NCI-H748 treated with DMSO at 0.1 percent for 48 hours (cell line): ENCODE measurements around the gene CORO7.

Source experiments
- DNase-seq: peaks from one replicate; lab custom pipeline; 2025; lab: John Stamatoyannopoulos, UW

CORO7 gene

DNA sequence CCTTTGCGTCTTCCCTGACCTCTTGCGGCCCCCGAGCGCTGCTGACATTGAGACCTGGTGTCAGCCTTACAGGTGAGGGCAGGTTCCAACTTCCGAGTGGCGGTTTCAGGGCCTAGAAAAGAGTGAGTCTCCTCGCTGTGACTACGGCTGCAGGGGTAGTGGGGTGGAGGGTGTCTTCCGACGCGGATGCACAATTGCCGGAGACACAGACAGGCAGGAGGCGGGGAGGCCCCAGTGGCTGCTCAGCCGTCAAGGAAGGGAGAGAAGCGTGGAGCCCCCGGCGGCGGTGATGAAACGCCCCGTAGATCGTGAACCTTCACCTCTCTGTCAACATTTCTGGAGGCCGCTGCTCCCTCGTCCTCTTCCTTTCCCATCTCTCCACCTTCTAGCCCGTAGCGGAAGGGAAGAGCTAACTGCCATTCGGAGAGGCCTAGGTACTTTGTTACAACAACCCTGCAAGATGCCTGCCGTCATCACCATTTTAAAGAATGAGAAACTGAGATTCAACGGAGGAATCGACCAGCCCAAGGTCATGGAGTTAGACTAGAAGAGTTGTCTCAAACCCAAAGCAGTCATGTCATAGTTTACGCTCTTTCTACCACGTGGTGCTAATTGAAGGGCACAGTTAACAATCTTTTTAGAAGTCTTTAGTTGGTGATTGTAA lies 9.8 kb upstream of the CORO7 start:
- DNase-seq = no peak

DNA sequence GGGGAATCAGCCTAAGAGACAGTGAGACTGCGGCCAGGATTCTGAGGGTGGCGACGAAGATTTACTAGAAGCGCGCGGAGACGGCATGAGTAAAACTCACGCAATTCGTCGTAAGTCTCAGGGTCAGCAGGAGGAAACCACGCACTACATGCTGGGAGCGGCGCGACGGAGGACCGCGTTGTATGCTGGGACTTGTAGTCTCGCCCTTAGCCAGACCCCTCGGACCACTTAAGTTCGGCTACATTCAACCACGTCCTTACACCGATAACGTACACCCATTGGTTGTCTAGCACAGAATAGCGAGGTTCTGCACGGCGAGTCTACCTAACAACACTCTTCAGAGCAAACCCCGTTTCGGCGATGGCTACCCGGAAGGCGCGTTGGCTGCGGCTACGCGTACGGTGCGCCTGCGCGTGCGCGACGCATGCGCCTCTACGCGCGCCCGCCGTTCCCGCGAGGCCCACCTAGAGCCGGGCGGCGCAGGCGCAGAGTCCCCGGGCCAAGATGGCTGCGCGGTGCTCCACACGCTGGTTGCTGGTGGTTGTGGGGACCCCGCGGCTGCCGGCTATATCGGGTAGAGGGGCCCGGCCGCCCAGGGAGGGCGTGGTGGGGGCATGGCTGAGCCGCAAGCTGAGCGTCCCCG lies 9.1 kb upstream of the CORO7 start, which contains the start of gene DNAJA3:
Gene DNAJA3 (plus strand): TSS at position 491 of the 643 bp plus-strand sequence. CDS start 14 bp downstream, at position 505.
- peak; percentile 86 for DNase-seq

DNA sequence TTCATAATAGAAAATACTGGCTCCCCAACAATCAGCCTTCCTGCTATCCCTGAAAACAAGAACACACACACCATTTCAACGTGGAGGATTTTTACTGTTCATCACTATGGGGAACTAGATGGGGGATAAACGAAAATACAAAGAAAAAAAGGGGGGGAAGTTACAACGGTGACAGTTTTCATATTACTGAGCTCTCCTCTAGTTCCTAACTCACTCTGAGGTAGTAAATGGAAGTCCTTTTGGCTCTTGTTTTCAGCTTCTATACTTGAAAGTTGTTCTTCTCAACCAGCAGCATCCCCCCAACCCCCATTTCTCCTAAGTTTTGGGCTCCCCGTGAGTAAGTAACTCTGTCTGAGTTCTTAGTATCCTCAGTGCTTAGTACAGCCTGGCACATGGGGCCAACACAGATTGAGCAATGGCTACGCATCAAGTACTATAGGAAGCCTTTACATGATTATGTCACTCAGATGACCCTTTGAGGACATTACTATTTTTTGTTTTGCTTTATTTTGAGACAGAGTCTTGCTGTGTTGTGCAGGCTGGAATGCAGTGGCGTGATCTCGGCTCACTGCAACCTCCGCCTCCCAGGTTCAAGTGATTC lies 4.2 kb upstream of the CORO7 start:
- no peak for DNase-seq

DNA sequence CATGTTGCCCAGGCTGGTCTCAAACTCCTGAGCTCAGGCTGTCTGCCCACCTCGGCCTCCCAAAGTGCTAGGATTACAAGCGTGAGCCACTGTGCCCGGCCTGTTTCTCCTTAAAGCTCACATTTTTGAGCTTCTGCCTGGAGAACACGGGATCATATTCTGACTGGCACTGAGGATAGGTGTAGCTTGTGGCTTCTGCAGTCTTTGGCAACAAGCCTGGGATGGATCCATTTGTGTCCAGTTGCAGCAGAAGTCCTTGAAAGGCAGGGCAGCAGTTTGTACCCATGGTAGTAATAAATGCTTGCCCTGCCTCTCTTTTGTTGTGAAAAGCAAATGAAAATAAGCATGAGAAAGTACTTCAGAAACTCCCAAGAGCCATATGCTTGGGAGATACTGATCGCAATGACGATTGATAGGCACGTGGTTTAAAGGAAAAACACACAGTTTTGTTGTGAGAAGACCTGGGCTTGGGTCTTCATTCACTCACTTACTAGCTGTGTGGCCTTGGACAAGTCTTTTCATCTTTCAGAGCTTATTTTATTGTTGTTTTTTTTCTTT lies 3.1 kb upstream of the CORO7 start:
- no peak for DNase-seq

DNA sequence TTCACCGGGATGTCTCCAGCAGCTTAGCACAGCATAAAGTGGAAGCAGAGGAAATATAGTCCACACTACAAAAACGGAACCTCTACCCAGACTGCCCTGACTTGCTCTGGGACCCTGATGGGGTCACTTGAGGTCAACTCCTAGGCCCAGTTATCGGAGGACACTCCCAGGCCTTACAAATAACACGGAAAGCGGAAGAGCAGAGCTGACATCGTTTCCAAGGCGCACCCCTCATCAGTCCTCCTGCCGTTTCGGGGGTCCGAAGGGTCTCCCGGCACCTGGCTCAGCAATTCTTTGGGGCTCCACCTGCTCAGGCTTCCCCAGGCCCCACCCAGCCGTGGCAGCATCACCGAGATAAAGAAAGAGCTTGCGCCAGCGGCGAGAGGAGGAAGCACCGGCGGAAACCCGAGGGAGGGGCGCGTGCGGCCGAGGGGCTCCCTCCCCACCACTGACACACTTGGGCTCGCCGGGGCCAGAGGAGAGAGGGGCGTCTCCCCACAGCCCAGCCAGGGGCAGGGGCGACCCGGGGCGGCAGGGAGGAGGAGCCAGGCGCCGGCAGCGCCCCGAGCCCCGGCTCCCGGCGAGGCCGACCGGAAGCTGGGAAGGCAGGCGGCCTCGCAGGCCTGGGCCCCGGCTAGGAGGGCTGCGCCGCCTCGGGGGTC lies 727 bp downstream of the CORO7 start:
- DNase-seq = no peak

DNA sequence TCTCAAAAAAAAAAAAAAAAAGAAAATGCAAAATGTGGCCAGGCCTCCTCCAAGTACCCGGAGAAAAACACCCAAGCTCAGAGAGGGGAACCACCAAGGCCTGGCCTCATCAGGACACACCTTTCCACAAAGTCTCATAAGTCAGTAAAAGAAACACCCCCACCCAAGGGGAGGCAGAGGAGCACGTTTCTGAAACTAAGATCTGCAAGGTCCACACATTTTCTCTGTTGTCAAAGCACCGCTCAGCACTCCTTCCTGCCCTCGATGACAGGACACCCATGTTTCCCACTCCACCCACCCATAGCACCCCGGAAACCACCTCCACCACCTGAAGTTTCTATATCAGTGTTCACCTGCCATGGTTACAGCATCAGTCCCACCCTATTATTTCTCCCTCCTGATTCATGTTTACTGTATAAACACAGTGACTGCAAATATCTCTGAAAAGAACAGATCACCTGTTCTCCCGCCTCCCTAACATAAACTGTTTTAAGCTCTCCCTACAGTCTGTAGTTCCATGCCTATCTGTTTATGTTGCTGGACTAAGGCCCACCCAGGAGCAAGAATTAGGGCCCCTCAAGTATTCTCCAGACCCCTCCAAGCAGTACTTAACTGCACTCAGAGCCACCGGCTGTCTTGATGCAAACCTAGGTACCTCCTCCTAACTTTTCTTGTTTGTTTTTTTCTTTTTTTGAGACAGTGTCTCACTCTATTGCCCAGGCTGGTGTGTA lies 2.0 kb downstream of the CORO7 start:
- DNase-seq = no peak

DNA sequence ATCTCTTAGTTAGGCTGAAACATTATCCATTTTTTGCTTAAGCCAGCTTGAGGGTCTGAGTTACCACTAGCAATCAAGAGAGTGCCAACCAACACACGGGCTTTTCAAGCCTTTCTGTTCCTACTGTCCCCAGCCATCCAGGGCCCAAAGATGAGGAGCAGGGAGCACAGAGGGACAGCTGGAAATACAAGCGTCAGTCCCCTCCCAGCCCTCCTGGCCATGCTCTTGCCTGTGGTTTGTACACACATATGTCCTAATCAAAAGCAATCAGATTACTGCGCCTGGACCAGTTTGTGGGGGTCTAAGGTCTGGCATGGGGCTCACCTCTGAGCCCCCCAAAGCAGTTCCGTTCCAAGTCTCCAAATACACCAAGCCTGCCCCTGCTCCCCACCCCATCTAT lies 3.5 kb downstream of the CORO7 start:
- DNase-seq = no peak

DNA sequence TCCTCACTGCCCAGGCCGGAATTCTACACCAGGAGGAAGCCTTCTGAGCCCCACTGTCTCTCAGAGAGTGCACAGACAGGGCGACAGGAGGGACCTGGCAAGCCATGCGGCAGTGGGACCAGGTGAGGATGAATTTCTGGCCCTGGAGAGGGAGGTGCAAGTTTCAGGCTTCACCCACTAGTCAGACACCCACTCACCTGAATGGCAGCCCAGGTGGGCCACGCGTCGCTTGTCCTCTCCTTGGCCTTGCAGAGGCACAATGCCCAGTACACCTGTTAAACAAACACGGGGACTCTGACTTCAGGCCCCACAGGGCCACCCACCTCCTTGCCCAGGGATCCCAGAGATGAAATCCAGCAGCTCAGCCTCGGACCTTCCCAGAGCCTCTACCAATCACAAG lies 4.2 kb downstream of the CORO7 start:
- no peak for DNase-seq

DNA sequence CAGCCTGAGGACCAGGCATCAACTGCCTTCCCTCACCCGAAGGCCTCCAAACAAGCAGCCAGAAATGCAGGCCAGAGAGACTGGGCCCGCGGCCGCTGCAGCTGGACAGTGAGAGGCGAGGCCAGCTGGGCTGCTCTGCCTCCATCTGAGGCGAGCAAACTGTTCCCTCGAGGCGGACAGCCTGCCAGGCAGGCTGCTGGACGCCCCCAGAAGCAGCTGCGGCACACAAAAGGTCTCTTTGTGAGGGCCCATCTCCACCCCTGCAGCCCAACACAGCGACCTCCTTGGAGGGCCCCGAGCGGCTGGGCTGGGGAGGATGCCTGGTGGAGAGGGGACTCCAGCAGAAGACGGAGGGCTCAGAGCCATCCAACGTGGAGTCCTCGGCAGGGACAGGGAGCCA lies 4.7 kb downstream of the CORO7 start:
- no peak for DNase-seq

DNA sequence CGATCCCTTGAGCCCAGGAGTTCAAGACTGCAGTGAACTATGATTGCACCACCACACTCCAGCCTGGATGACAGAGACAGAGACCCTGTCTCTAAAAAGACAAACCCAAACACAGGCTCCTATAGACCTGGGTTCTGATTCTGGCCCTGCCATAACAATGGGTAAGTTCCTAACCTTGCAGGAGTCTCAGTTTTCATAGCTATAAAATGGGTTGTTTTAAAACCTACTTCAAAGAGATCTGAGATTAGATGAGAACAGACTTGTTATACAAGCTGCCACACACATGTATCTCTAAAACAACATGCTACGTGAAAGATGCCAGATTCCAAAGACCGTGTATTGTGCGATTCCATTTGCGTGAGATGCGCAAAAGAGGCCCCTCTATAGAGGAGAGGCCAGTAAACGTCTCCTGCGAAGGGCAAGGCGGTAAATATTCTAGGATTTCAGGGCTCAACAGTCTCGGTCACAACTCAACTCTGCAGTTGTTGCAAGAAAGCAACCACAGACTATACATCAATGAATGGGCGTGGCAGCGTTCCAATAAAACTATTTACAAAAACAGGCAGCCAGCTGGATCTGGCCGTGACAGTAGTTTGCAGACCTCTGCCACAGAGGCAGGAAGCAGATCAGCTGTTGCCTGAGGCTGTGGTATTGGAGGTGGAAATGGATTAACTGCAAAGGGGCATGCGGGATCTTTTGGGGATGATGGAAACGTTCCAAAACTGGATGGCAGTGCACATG lies 5.9 kb downstream of the CORO7 start:
- DNase-seq = peak; percentile 5

DNA sequence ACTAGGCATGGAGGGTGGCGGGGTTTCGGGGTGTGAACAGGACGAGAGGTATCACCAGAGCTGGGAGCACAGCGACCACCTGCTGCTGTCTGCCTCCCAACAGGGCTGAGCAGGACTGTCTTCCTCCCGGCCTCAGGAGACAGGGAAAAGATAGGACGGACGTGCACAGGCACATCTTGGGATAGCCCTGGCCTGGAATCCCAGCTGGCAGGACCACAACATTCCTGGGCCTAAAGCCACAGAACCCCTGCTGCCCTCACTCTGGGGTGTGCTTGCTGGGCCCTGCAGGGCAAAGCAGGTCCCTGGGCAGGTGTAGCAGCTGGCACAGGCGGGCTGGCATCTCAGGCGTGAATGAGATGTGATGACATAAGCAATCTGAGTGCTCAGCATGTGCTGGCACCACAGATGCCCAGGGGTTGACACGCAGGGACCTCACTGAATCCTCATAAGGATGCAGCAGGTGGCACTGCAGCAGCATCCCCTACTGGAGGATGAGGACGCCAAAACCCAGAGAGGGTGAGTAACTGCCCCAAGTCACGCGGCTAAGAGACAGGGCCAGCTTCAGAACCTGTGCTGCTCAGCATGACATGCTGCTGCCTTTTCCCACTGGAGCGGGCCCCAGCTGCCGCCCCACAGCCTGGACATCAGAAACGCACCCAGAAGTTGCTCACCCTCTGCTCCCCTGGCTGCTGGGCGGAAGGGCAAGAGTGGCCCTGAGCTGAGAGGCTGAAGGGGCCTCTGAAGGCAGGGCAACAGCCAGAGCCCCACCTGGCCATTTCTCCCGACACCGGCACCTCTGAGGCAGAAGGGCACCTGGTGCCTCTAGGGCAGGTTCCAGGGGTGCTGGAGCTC lies 7.1 kb downstream of the CORO7 start:
- DNase-seq = no peak

DNA sequence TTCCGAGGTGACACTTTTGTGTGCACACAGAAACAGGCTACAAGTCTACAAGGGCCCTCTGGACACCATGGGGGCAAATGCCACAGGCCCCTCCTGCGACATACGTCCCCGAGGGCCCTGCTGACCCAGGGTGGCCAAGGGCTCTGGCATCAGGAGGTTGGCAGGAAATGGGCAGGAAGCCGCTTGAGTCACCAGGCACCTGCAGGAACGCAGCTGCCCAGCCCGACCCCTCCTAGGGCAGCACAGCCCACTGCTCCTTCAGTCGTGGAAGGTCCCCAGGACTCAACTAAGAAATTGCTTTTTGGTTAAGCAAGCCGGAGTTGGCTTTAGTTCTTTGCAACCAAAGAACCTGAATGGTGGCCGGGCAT lies 8.1 kb downstream of the CORO7 start:
- DNase-seq = no peak

DNA sequence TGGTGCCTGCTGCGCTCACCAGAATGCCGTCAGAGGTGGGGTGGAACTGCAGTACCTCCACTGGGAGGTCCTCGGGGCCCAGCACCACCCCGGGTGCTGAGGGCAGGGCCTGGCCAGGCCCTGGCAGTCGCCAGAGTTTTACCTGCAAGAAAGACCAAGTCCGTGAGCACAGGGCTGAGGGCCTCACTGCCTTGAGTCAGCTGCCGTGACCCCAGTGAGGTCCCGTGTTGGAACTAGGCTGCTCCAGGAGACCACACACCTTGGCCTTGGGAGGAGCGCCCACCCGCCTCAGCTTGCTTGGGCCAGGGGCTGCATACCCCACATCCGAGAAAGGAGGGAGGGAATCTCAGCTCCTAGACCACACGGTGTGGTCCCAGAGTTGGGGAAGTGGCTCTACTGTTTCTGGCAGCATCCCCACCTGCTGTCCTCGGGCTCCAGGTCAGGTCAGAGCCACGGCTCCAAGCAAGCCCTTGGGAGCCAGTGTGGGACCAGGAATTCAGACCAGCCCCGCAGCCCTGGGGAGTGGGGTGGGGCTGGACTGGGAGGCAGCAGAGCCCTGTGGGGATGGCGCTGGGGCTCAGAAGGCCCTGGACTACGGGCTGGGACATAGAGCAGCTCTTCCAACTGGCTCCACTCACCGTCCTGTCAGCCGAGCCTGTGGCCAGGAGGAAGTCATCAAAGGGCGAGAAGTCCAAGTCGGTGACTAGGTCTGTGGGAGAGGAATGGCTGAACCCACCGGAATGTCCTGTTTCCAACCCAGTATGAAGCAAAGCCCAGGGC lies 8.7 kb downstream of the CORO7 start:
- no peak for DNase-seq

DNA sequence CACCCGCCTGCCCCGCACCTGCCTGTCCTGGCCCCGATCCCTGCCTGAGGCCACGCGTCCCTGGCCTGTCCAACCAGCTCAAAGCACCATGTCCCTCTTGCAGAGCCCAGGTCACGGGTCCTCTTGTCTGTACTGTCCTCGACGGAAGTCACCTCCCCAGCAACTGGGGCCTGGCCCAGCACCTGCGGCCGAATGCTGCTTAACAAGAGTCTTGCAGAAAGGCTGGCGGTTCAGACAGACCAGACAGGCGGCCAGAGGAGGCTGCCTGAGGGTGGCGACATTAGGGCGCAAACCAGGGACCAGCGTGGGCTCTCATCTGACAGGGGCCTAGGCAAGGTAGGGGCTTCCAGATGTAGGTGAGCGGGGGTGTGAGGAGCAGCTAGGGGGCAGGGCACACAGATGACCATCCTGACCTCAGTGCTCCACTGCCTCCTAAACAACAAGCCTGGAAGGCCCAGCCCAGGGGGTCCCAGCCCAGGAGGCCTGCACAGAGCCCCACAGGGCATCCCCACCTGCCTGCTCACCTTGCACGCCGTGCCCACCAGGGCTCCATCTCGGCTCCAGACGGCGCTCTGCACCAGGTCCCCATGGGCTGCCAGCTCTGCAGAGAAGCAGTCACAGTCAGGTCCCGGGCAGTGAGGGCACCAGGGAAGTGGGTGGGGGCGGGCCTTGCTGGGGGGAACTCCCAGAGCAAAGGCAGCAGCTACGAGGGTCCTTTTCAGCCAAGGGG lies 11.3 kb downstream of the CORO7 start:
- no peak for DNase-seq

DNA sequence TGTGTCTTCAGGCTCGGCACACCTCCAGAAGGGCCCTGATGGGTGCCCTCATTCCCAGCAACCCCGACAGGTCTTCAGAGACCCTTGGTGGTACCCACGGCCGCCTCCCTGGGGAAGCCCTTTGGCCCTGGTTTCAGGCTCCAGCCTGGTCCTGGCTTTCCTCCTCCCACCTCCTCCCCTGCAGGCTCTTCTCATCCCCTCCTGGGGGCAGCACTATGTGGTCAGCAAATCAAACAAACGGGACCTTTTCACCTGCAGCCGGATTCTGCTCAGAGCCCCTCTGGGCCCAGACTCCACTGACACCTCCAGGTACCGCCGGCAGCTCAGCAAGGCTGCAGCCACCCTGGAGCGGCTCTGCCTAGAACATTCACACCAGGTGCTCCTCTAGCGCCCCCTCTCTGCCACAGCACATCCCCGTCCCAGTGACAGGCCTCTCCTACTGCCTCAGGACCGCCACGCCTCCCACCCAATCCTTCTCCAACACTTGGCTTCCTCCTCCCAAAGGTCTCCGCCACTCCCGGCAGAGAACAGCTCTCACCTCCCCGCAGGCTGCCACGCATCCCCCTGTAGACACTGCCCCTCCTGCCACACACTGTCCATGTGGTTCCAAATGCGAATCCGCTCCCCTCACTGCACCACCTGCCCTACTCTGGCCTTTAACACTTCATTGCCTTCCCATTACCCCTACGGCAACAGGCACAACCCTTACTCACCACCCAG lies 12.0 kb downstream of the CORO7 start:
- no peak for DNase-seq

DNA sequence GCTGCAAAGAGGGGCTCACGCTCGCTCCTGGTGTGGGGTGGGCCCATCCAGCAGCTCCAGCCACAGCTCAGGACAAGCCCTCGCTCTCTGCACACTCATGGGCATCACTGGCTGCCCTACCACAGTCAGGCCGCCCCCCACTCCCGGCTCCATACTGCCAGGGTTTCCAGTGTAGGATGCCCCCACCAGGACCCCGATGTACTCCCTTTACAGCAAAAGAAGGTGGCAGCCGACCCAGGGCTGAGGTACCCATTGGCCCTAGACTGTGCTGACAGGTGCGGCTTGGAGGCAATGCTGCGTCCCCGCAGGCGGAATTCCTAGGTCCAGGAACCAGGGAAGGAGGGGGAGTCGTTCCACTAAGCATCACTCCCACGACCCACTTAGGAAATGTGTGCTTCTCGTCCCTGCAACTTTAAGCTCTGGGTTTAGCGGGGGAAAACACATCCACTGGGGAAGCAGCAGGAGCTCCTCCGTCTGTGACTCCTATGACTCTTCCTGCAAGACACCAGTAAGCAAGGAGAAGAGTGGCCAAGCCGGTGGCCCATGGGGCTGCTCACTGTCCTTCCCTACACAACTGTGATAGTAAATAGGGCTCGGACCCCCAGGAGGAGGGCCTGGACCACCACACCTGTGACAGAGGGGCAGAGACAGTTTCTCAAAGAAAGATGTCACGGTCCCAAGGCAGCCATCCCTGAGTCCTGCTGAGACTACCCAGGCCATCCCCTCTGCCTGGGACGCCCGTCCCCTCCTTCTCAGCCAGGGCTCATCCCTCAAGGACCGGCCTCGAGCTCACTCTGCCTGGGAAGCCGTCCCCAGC lies 13.1 kb downstream of the CORO7 start:
- DNase-seq = no peak

DNA sequence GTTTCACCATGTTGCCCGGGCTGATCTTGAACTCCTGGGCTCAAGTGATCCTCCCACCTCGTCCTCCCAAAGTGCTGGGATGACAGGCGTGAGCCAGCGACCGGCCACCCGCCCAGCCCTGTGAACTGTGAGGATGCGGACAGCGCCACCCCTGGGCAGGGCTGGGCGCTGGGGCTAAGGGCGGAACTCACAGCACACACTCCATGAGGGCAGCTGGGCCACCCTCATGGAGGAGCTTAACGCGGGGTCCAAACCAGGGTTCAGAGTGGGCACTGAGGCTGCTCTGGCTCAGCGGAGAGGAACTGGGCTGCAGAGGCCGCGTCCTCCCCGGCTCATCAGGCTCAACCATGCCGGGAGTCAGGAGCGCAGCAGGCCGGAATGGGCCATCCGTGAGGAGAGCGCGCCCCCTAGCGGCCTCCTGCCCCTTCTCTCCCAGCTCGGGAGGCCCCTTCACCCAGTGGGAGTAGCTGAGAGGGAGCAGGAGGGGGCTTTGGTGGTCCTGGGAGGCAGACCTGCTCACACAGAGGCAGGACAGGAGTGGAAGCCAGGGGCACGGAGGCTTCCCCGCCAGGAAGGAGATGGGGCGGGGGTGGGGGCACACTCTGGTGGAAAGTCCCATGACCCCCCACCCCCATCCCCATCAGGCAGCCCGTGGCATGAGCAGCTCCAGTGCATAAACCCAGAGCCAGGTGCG lies 13.8 kb downstream of the CORO7 start:
- peak; percentile 24 for DNase-seq
